ENCODE data around the gene ODC1.
A peak's percentile ranks its signal among the peaks of the same experiment; 100 is the strongest.

The ODC1 gene

GRCh38 chr2:10432311-10433181 is 15.6 kb downstream of the ODC1 start:
- H3K4me3 Mint-ChIP-seq = peak overlapping the region; percentile 30
- no peaks in the 10 kb centered on the region for H3K9me3 Mint-ChIP-seq
- peaks cover 17% of the 10 kb centered on the region for H3K27me3 Mint-ChIP-seq (ENCODE audit: low read depth, poor library complexity)
- peaks cover 24% of the 10 kb centered on the region for H3K4me1 Mint-ChIP-seq
- no peaks in the 10 kb centered on the region for H3K36me3 Mint-ChIP-seq (ENCODE audit: low read depth)
- no peak for TF ChIP-seq CTCF (IDR thresholded peaks at IDR 0.05)
- peak; percentile 40 for DNase-seq
- no peak overlapping the region for H3K27ac Mint-ChIP-seq

- Mint-ChIP-seq H3K9me3 (no peaks in the 10 kb centered on the region), H3K27ac (no peak overlapping the region), H3K4me1 (peaks cover 29% of the 10 kb centered on the region), H3K36me3 (ENCODE audit: low read depth) (no peaks in the 10 kb centered on the region), H3K4me3 (peak overlapping the region; percentile 20), H3K27me3 (ENCODE audit: low read depth, poor library complexity) (peaks cover 24% of the 10 kb centered on the region)
- TF ChIP-seq CTCF (IDR thresholded peaks at IDR 0.05) = no peak
- no peak for DNase-seq
Measured at GRCh38 chr2:10431797-10432196, 16.3 kb downstream of the ODC1 start.

- Mint-ChIP-seq H3K4me3 (no peak overlapping the region), H3K9me3 (no peaks in the 10 kb centered on the region), H3K27ac (no peak overlapping the region), H3K27me3 (ENCODE audit: low read depth, poor library complexity) (peaks cover 27% of the 10 kb centered on the region), H3K4me1 (peaks cover 34% of the 10 kb centered on the region), H3K36me3 (ENCODE audit: low read depth) (no peaks in the 10 kb centered on the region)
- no peak for TF ChIP-seq CTCF (IDR thresholded peaks at IDR 0.05)
- no peak for DNase-seq
Measured at GRCh38 chr2:10430886-10431622, 17.1 kb downstream of the ODC1 start.

- peaks cover 27% of the 10 kb centered on the region for H3K27me3 Mint-ChIP-seq (ENCODE audit: low read depth, poor library complexity)
- H3K4me3 Mint-ChIP-seq = no peak overlapping the region
- H3K4me1 Mint-ChIP-seq = peaks cover 36% of the 10 kb centered on the region
- H3K36me3 Mint-ChIP-seq (ENCODE audit: low read depth) = no peaks in the 10 kb centered on the region
- TF ChIP-seq CTCF (IDR thresholded peaks at IDR 0.05) = no peak
- DNase-seq = no peak
- no peaks in the 10 kb centered on the region for H3K9me3 Mint-ChIP-seq
- H3K27ac Mint-ChIP-seq = no peak overlapping the region
Measured at GRCh38 chr2:10428924-10429323, 19.2 kb downstream of the ODC1 start.

GRCh38 chr2:10428355-10428754 is 19.8 kb downstream of the ODC1 start:
- Mint-ChIP-seq H3K27ac (no peak overlapping the region), H3K4me3 (no peak overlapping the region), H3K27me3 (ENCODE audit: low read depth, poor library complexity) (peaks cover 27% of the 10 kb centered on the region), H3K36me3 (ENCODE audit: low read depth) (no peaks in the 10 kb centered on the region), H3K9me3 (no peaks in the 10 kb centered on the region), H3K4me1 (peaks cover 32% of the 10 kb centered on the region)
- TF ChIP-seq CTCF (IDR thresholded peaks at IDR 0.05) = no peak
- DNase-seq = no peak

All from nephron progenitor cell (in vitro differentiated cells).